HG03457 (cell line): ENCODE results near the gene LLGL2.
"Not testable (repeated sequence)": the region's sequence is repeated elsewhere in the genome, so short reads cannot be mapped to it uniquely, and the experiment has no call there.

Experiments
- ATAC-seq: cut with Tn5 transposase; IDR thresholded peaks from one replicate; pipeline ENCODE4 v1.9.1; 2021; ENCODE audit warnings: moderate number of reproducible peaks; ENCODE audit not compliant: unreplicated experiment

Gene LLGL2

GRCh38 chr17:75565618-75566017, 40.1 kb downstream of the LLGL2 start:
- ATAC-seq, result no peak

GRCh38 chr17:75566416-75566815, 40.9 kb downstream of the LLGL2 start:
- no peak for ATAC-seq

GRCh38 chr17:75566834-75567233, 41.3 kb downstream of the LLGL2 start:
- ATAC-seq, result no peak

- ATAC-seq, result no peak
Observed at GRCh38 chr17:75568412-75569255, 43.1 kb downstream of the LLGL2 start.

- ATAC-seq, result no peak
Observed at GRCh38 chr17:75570034-75570676, 44.7 kb downstream of the LLGL2 start.

GRCh38 chr17:75570772-75571171, 45.3 kb downstream of the LLGL2 start:
- ATAC-seq, result no peak

- no peak for ATAC-seq
Observed at GRCh38 chr17:75571197-75571884, 45.8 kb downstream of the LLGL2 start.

- ATAC-seq, result no peak
Observed at GRCh38 chr17:75571885-75572215, 46.4 kb downstream of the LLGL2 start.

GRCh38 chr17:75572713-75573539, 47.4 kb downstream of the LLGL2 start:
- ATAC-seq, result no peak

- no peak for ATAC-seq
Observed at GRCh38 chr17:75573540-75573957, 48.1 kb downstream of the LLGL2 start.

- ATAC-seq, result no peak
Observed at GRCh38 chr17:75573994-75574393, 48.5 kb downstream of the LLGL2 start.

- no peak for ATAC-seq
Observed at GRCh38 chr17:75574404-75575036, 49.0 kb downstream of the LLGL2 start.

- no peak for ATAC-seq
Observed at GRCh38 chr17:75575197-75575596, 49.7 kb downstream of the LLGL2 start.

GRCh38 chr17:75575728-75576127, 50.2 kb downstream of the LLGL2 start:
- ATAC-seq, result no peak

GRCh38 chr17:75576661-75577060, 51.2 kb downstream of the LLGL2 start:
- ATAC-seq, result no peak

GRCh38 chr17:75581121-75581725, 55.7 kb downstream of the LLGL2 start:
- not testable (repeated sequence) for ATAC-seq

GRCh38 chr17:75583197-75583596, 57.7 kb downstream of the LLGL2 start:
- not testable (repeated sequence) for ATAC-seq

GRCh38 chr17:75584849-75585175, 59.3 kb downstream of the LLGL2 start:
- ATAC-seq, result no peak

- ATAC-seq, result no peak
Observed at GRCh38 chr17:75587675-75588595, 62.4 kb downstream of the LLGL2 start, which contains the start of gene MYO15B. TSS of gene MYO15B (plus strand) at chr17:75587800. CDS start at chr17:75588058, 258 bp downstream.
